K562 (cell line): ENCODE data around the gene SDC1. TPM values are rescaled to one million over a fixed set of nuclear protein-coding genes. Genes with fewer than 3 reads are reported as not detected.

ENCODE experiments used
- ATAC-seq: fragments of 200-7000 bp; cut with Tn5 transposase; 3 replicates; pipeline ENCODE4 v1.9.1; 2020; ENCODE audit warnings: moderate library complexity
- BruUV-seq: library from RNA; stranded (reverse); fragments of 400-500 nt; replicated peaks from 2 replicates; lab custom pipeline; 2021; lab: Mats Ljungman, UMichigan
- CTCF ChIA-PET: fragments of 300-600 bp; formaldehyde crosslinking; extraction: SDS; loops from one replicate; lab custom pipeline; 2021; ENCODE audit warnings: low intra/inter-chr PET ratio; lab: Yijun Ruan, JAX
- POLR2A ChIA-PET: fragments of 300-600, 350-650 bp; sonication (Branson Sonifier 250); formaldehyde crosslinking; extraction: SDS; loops from one replicate; lab custom pipeline; 2021; ENCODE audit warnings: antibody characterized with exemption, inconsistent platforms; lab: Yijun Ruan, JAX
- DNase-seq, 4 experiments: peaks; one replicate each; pipeline versions ENCODE4 v3.0.0 to v3.0.0-alpha.2; 2011 to 2018; ENCODE audit warnings: low spot score in 3 of 4, mixed read lengths in 3 of 4; ENCODE audit errors: extremely low read depth in 1 of 4
- FAIRE-seq: peaks from 2 replicates; lab custom pipeline; 2011; peaks lifted over from hg19 to GRCh38; lab: Jason Lieb, UNC
- H2AFZ ChIP-seq: 2 replicates; pipeline ENCODE4 v1.6.0; 2011; ENCODE audit warnings: low read depth, low read length, control low read depth, inconsistent platforms
- H3K27ac ChIP-seq: fragments of 200-600 bp; 3 replicates; pipeline ENCODE4 v1.8.0; 2011; ENCODE audit warnings: low read depth, mild to moderate bottlenecking, control low read depth, inconsistent platforms, low read length, moderate library complexity, mixed read lengths; ENCODE audit errors: extremely low read depth
- H3K27me3 ChIP-seq, 2 experiments: fragments of 300-600 bp in 1 of 2; 2 replicates in 1 of 2; 3 replicates in 1 of 2; pipeline versions ENCODE4 v1.6.0 to v1.8.0; 2011; ENCODE audit warnings: inconsistent platforms in 2 of 2, low read length in 2 of 2, mild to moderate bottlenecking in 1 of 2, mixed read lengths in 1 of 2, moderate library complexity in 1 of 2; ENCODE audit not compliant: control insufficient read depth in 2 of 2, insufficient read depth in 2 of 2
- H3K36me3 ChIP-seq: fragments of 300-600 bp; 3 replicates; pipeline ENCODE4 v1.8.0; 2011; ENCODE audit warnings: mild to moderate bottlenecking, low read length, inconsistent platforms; ENCODE audit not compliant: control insufficient read depth, insufficient read depth
- H3K4me1 ChIP-seq, 2 experiments: fragments of 200-600 bp in 1 of 2; replicated peaks in 1 of 2; 2 replicates in 1 of 2; 3 replicates in 1 of 2; pipeline versions ENCODE4 v1.5.1 to v1.8.0; 2011; ENCODE audit warnings: inconsistent platforms in 2 of 2, low read length in 2 of 2, mild to moderate bottlenecking in 1 of 2, mixed read lengths in 1 of 2, moderate library complexity in 1 of 2; ENCODE audit not compliant: control insufficient read depth in 2 of 2, insufficient read depth in 2 of 2
- H3K4me2 ChIP-seq: 2 replicates; pipeline ENCODE4 v1.6.1; 2011; ENCODE audit warnings: low read length, control low read depth, inconsistent platforms, mixed read lengths; ENCODE audit not compliant: insufficient read depth
- H3K4me3 ChIP-seq: fragments of 200-600 bp; sonication (generic), shearing (Covaris generic); 2 replicates; pipeline ENCODE4 v1.5.1; 2016; ENCODE audit warnings: control low read depth, inconsistent platforms
- H3K79me2 ChIP-seq: fragments of 200-600 bp; 3 replicates; pipeline ENCODE4 v1.8.0; 2011; ENCODE audit warnings: low read length, inconsistent platforms; ENCODE audit not compliant: control insufficient read depth, insufficient read depth
- H3K9ac ChIP-seq, 2 experiments: 2 replicates each; pipeline versions ENCODE4 v1.6.0 to v1.6.1; 2011; ENCODE audit warnings: low read depth in 2 of 2, low read length in 2 of 2, control low read depth in 1 of 2, inconsistent platforms in 1 of 2, mild to moderate bottlenecking in 1 of 2, mixed read lengths in 1 of 2; ENCODE audit not compliant: insufficient read depth in 1 of 2
- H3K9me1 ChIP-seq: one replicate; pipeline ENCODE4 v1.6.0; 2011; ENCODE audit warnings: inconsistent platforms, mild to moderate bottlenecking, low read length, moderate library complexity; ENCODE audit not compliant: control insufficient read depth, insufficient read depth
- H3K9me3 ChIP-seq: replicated peaks from 2 replicates; pipeline ENCODE4 v1.5.1; 2011; ENCODE audit warnings: low read depth, low read length, inconsistent platforms; ENCODE audit not compliant: control insufficient read depth, insufficient read depth
- H4K20me1 ChIP-seq: replicated peaks from 2 replicates; pipeline ENCODE4 v1.6.1; 2011; ENCODE audit warnings: low read length, inconsistent platforms, mixed read lengths; ENCODE audit not compliant: control insufficient read depth, insufficient read depth
- ATF1 ChIP-seq, 2 experiments: fragments of 450-650 bp in 1 of 2; IDR thresholded peaks; 2 replicates each; pipeline ENCODE4 v1.6.1; 2016; ENCODE audit warnings: missing compliant biosample characterization in 1 of 2, missing genetic modification characterization in 1 of 2
- CREM ChIP-seq: IDR thresholded peaks from 2 replicates; pipeline ENCODE4 v1.6.1; 2014; ENCODE audit warnings: antibody characterized with exemption, low read depth
- ELK1 ChIP-seq: sonication (generic); formaldehyde crosslinking; IDR thresholded peaks from 2 replicates; pipeline ENCODE4 v1.8.1; 2022; ENCODE audit warnings: missing genetic modification reagents
- WGBS: fragments of 100-300 bp; shearing (Covaris generic); methylation state at CpG from one replicate; pipeline ENCODE4 v1.1.6; 2016; ENCODE audit warnings: low coverage, mixed read lengths; ENCODE audit not compliant: insufficient coverage; ENCODE audit errors: missing lambda C conversion rate; 5-methylcytosine and 5-hydroxymethylcytosine counted together
- in situ Hi-C: fragments of 300-500 bp; cut with MboI; formaldehyde crosslinking; loops from 4 replicates; pipeline ENCODE4 v1.15.0; 2018; ENCODE audit warnings: inconsistent platforms, mixed read lengths
- intact Hi-C: fragments of 100-400 bp; cut with micrococcal nuclease; formaldehyde crosslinking; loops from 2 replicates; pipeline ENCODE4 v1.14.2; 2022
- polyA plus RNA-seq, 8 experiments: library from polyadenylated mRNA; depleted of rRNA in 4 of 8; stranded (reverse) in 5 of 8; unstranded in 3 of 8; fragments of >200 nt; fragmentation: Nextera tagmentation in 2 of 8; fragmentation: Illumina TruSeq in 1 of 8; extraction: Ambion mirVana in 2 of 8; extraction: Trizol in 1 of 8; gene quantifications; 2 replicates each; pipeline versions ENCODE4 v1.2.1 to v1.2.3, GENCODE V29; 2011 to 2014; ENCODE audit warnings: inconsistent platforms in 1 of 8, missing spikeins in 1 of 8
- total RNA-seq, 7 experiments: library from RNA; depleted of rRNA in 6 of 7; stranded (reverse); fragments of >200 nt in 6 of 7; fragmentation: Illumina TruSeq in 2 of 7; extraction: Trizol in 2 of 7; gene quantifications; 2 replicates each; pipeline versions ENCODE4 v1.2.1 to v1.2.3, GENCODE V29; 2011 to 2021; ENCODE audit warnings: low replicate concordance in 1 of 7
- TF ChIP-seq, protein P1 (sequence below): sonication (generic); formaldehyde crosslinking; IDR thresholded peaks from 2 replicates; pipeline ENCODE4 v1.8.0; 2022; ENCODE audit warnings: mild to moderate bottlenecking, missing genetic modification reagents

Gene SDC1
- total and polyA plus RNA-seq, 9 of the 15 experiments (the other 6 are each of a cell fraction or from before 2014, with no cell fraction given) = 0.06 to 2.7 (median 0.49) TPM

DNA sequence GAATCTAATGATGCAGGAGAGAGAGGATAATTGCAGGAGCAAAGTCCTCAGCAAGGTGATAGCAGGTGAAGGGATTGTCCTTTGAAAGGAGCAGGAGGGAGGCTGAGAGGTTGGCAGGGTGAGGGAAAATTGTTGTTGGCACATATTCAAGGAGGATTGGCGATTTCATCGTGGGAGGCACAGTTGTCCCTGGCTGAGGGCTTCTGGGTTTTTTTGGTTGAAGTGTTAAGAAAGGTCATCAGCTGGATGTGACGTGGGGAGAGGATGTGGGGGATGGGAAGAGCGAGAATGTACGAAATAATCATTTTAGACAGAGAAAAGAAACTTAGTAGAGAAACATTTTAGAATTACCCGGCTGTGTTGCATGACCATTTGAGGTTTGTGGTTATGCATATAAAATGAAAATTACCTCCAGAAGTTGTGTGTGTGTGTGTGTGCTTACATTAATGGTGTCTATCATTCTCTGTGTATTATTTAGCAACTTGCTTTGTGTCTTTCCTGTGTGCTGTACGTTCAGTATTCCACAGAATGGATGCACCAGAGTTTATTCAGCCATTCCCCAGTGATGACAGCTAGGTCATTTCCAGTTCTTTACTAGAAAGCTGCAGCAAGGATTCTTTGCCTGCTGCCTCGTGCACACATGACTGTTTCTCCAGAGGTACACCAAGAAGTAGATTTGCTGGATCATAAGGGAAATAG lies 67.6 kb downstream of the SDC1 start:
- Histone ChIP-seq H3K9ac (no peak overlapping the region), H4K20me1 (no peaks in the 10 kb centered on the region), H3K9me3 (no peaks in the 10 kb centered on the region; the same call in 1 of the 2 replicates), H3K36me3 (no peaks in the 10 kb centered on the region), H2AFZ (no peak overlapping the region), H3K27ac (no peak overlapping the region), H3K79me2 (no peaks in the 10 kb centered on the region), H3K9me1 (no peaks in the 10 kb centered on the region), H3K4me2 (no peak overlapping the region; the same call in 1 of the 2 replicates), H3K27me3 (peaks cover 8 to 12% of the 10 kb centered on the region in 2 experiments; a peak in 3 of 5 replicates), H3K4me1 (no peaks in the 10 kb centered on the region; a peak in 1 of 5 replicates), H3K4me3 (no peak overlapping the region)
- WGBS = 1% methylated on average over 8 of the region's 8 CpGs
- CTCF ChIA-PET = interaction anchor here (0.7 kb wide), 1 partner anchor 67 kb away, joined by 4 read pairs; no protein-coding TSS in a partner anchor
- no peak for TF ChIP-seq ELK1 (CRISPR knock-in tag)
- TF ChIP-seq ATF1 (CRISPR knock-in tag; IDR thresholded peaks at IDR 0.05) = no peak
- TF ChIP-seq ATF1 (tag; IDR thresholded peaks at IDR 0.05) = peak; percentile 40
- TF ChIP-seq, protein P1, sequence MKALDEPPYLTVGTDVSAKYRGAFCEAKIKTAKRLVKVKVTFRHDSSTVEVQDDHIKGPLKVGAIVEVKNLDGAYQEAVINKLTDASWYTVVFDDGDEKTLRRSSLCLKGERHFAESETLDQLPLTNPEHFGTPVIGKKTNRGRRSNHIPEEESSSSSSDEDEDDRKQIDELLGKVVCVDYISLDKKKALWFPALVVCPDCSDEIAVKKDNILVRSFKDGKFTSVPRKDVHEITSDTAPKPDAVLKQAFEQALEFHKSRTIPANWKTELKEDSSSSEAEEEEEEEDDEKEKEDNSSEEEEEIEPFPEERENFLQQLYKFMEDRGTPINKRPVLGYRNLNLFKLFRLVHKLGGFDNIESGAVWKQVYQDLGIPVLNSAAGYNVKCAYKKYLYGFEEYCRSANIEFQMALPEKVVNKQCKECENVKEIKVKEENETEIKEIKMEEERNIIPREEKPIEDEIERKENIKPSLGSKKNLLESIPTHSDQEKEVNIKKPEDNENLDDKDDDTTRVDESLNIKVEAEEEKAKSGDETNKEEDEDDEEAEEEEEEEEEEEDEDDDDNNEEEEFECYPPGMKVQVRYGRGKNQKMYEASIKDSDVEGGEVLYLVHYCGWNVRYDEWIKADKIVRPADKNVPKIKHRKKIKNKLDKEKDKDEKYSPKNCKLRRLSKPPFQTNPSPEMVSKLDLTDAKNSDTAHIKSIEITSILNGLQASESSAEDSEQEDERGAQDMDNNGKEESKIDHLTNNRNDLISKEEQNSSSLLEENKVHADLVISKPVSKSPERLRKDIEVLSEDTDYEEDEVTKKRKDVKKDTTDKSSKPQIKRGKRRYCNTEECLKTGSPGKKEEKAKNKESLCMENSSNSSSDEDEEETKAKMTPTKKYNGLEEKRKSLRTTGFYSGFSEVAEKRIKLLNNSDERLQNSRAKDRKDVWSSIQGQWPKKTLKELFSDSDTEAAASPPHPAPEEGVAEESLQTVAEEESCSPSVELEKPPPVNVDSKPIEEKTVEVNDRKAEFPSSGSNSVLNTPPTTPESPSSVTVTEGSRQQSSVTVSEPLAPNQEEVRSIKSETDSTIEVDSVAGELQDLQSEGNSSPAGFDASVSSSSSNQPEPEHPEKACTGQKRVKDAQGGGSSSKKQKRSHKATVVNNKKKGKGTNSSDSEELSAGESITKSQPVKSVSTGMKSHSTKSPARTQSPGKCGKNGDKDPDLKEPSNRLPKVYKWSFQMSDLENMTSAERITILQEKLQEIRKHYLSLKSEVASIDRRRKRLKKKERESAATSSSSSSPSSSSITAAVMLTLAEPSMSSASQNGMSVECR = no peak
- 0 out of 2 replicates have a peak, but pooled peaks have one; percentile 8 for TF ChIP-seq CREM
- no peak for DNase-seq
- intact Hi-C loops = no loop called here
- POLR2A ChIA-PET = interaction anchor here (0.7 to 1.3 kb wide), 2 partner anchors 10 to 19 kb away, joined by 3 read pairs; no protein-coding TSS in a partner anchor
- no peak for FAIRE-seq
- no TSS peak for BruUV-seq
- ATAC-seq = no peak
- in situ Hi-C loops = no loop called here
